ENCODE data around the gene FBXL15. TPM values are rescaled to one million over a fixed set of nuclear protein-coding genes. Genes with fewer than 3 reads are reported as not detected.

The FBXL15 gene
- total and polyA plus RNA-seq, 9 of the 15 experiments (the other 6 are each of a cell fraction or from before 2014, with no cell fraction given), result 0.08 to 25.9 (median 3.5) TPM

DNA sequence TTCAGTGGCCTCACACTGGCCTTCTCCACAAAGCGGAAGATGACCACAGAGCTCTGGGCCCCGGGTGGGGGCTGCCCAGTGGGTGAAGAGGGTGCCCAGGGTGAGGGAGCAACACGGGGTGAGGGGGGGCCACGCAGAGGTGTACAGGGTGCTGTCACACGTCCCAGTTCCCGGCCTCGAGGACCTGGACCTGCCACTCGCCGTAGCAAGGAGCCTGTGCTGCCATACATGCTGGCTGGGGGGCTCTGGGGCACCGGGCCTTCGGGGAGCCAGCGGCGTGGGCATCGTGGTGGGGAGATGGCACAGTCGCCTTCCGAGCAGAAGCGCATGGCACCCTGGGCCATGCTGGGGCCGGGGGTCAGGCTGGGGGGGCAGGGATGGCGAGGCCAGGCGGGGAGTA is 3.9 kb upstream of the FBXL15 start:
- in situ Hi-C loops (cut with MboI), result no loop called here
- no TSS peak for BruUV-seq (replicated peaks)
- no peak for FAIRE-seq

GRCh38 chr10:102418622-102419268 is 1.9 kb upstream of the FBXL15 start, which contains the start of gene PSD:
TSS of gene PSD (minus strand) at chr10:102418785. CDS start at chr10:102417038, 1,747 bp downstream.
- peak within 1 kb of the TSS; percentile 87 for H2AFZ ChIP-seq (ENCODE audit: low read depth, low read length)
- ChIA-PET POLR2A (no interaction called here), CTCF (ENCODE audit: low intra/inter-chr PET ratio) (no interaction called here)
- ATAC-seq (no peak), DNase-seq (ENCODE audit: extremely low read depth in 1 of 4, low spot score in 3 of 4) (peak in 3 of 4 experiments; percentile 29 to 38 (median 33)), FAIRE-seq (no peak)
- H3K27me3 ChIP-seq (ENCODE audit: control insufficient read depth in 2 of 2, insufficient read depth in 2 of 2, low read length in 2 of 2), result no peaks in the 10 kb centered on the region
- H3K9ac ChIP-seq (ENCODE audit: insufficient read depth in 1 of 2, low read depth in 2 of 2, low read length in 2 of 2), result peak within 1 kb of the TSS in 1 of 2 experiments; percentile 96; a peak in 2 of 4 replicates
- no peaks in the 10 kb centered on the region for H3K9me1 ChIP-seq (ENCODE audit: control insufficient read depth, insufficient read depth, low read length)
- WGBS (ENCODE audit: insufficient coverage, low coverage, missing lambda C conversion rate), result 10% methylated on average over 26 of the region's 45 CpGs
- no peaks in the 10 kb centered on the region for H4K20me1 ChIP-seq (replicated peaks; ENCODE audit: control insufficient read depth, insufficient read depth, low read length)
- peaks cover 12 to 60% of the 10 kb centered on the region in 2 experiments; a peak in 4 of 5 replicates for H3K4me1 ChIP-seq (replicated peaks in 1 of 2; ENCODE audit: control insufficient read depth in 2 of 2, insufficient read depth in 2 of 2, low read length in 2 of 2)
- peak within 1 kb of the TSS; percentile 93 for H3K4me3 ChIP-seq
- H3K79me2 ChIP-seq (ENCODE audit: control insufficient read depth, insufficient read depth, low read length), result peaks cover 25% of the 10 kb centered on the region
- H3K27ac ChIP-seq (ENCODE audit: extremely low read depth, low read depth, low read length), result no peak within 1 kb of the TSS
- in situ Hi-C loops (cut with MboI) (no loop called here), intact Hi-C loops (cut with micrococcal nuclease) (no loop called here)
- H3K9me3 ChIP-seq (replicated peaks; ENCODE audit: control insufficient read depth, insufficient read depth, low read depth, low read length), result no peaks in the 10 kb centered on the region
- H3K36me3 ChIP-seq (ENCODE audit: control insufficient read depth, insufficient read depth, low read length), result peaks cover 10% of the 10 kb centered on the region; the same call in 2 of the 3 replicates
- no TSS peak for BruUV-seq (replicated peaks)
- peak within 1 kb of the TSS; percentile 74 for H3K4me2 ChIP-seq (ENCODE audit: insufficient read depth, low read length)
- TF ChIP-seq, protein P1, sequence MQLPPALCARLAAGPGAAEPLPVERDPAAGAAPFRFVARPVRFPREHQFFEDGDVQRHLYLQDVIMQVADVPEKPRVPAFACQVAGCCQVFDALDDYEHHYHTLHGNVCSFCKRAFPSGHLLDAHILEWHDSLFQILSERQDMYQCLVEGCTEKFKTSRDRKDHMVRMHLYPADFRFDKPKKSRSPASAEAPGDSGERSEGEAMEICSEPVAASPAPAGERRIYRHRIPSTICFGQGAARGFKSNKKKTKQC (CRISPR knock-in tag; IDR thresholded peaks at IDR 0.05), result peak; percentile 43; the same call in 1 of the 2 replicates
- TF ChIP-seq PCBP2 (IDR thresholded peaks at IDR 0.05; ENCODE audit: low read depth, low read length, poor library complexity, severe bottlenecking), result no peak
- TF ChIP-seq, protein P2, sequence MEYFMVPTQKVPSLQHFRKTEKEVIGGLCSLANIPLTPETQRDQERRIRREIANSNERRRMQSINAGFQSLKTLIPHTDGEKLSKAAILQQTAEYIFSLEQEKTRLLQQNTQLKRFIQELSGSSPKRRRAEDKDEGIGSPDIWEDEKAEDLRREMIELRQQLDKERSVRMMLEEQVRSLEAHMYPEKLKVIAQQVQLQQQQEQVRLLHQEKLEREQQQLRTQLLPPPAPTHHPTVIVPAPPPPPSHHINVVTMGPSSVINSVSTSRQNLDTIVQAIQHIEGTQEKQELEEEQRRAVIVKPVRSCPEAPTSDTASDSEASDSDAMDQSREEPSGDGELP (CRISPR knock-in tag; IDR thresholded peaks at IDR 0.05; ENCODE audit: borderline replicate concordance), result 0 out of 2 replicates have a peak, but pooled peaks have one; percentile 6

More for the DNA sequence above, 3.9 kb upstream of the FBXL15 start:
- H3K4me3 ChIP-seq, result no peak overlapping the region
- no peak overlapping the region for H3K27ac ChIP-seq (ENCODE audit: extremely low read depth, low read depth, low read length)
- H3K9ac ChIP-seq (ENCODE audit: insufficient read depth in 1 of 2, low read depth in 2 of 2, low read length in 2 of 2), result peak overlapping the region in 1 of 2 experiments; percentile 52; a peak in 1 of 4 replicates
- no peak for TF ChIP-seq PHB2 (IDR thresholded peaks at IDR 0.05; ENCODE audit: low read depth)
- H3K9me3 ChIP-seq (replicated peaks; ENCODE audit: control insufficient read depth, insufficient read depth, low read depth, low read length), result no peaks in the 10 kb centered on the region
- peaks cover 7% of the 10 kb centered on the region for H3K79me2 ChIP-seq (ENCODE audit: control insufficient read depth, insufficient read depth, low read length)
- H2AFZ ChIP-seq (ENCODE audit: low read depth, low read length), result no peak overlapping the region
- ATAC-seq, result no peak
- no peaks in the 10 kb centered on the region for H3K36me3 ChIP-seq (ENCODE audit: control insufficient read depth, insufficient read depth, low read length)
- ChIA-PET POLR2A (interaction anchor here (0.6 kb wide), 1 partner anchor 251 kb away, joined by 4 read pairs; no protein-coding TSS in a partner anchor), CTCF (ENCODE audit: low intra/inter-chr PET ratio) (no interaction called here)
- no peaks in the 10 kb centered on the region for H4K20me1 ChIP-seq (replicated peaks; ENCODE audit: control insufficient read depth, insufficient read depth, low read length)
- H3K27me3 ChIP-seq (ENCODE audit: control insufficient read depth in 2 of 2, insufficient read depth in 2 of 2, low read length in 2 of 2), result peaks cover 0 to 12% of the 10 kb centered on the region in 2 experiments; a peak in 2 of 5 replicates
- intact Hi-C loops (cut with micrococcal nuclease), result no loop called here
- H3K4me2 ChIP-seq (ENCODE audit: insufficient read depth, low read length), result no peak overlapping the region
- no peak for DNase-seq (ENCODE audit: extremely low read depth in 1 of 4, low spot score in 3 of 4)
- WGBS (ENCODE audit: insufficient coverage, low coverage, missing lambda C conversion rate), result 63% methylated on average over 11 of the region's 20 CpGs
- no peaks in the 10 kb centered on the region for H3K9me1 ChIP-seq (ENCODE audit: control insufficient read depth, insufficient read depth, low read length)
- peaks cover 2 to 41% of the 10 kb centered on the region in 2 experiments; a peak in 3 of 5 replicates for H3K4me1 ChIP-seq (replicated peaks in 1 of 2; ENCODE audit: control insufficient read depth in 2 of 2, insufficient read depth in 2 of 2, low read length in 2 of 2)
